WTC11 (cell line): ENCODE measurements around the gene ABCB10.

Experiments
- CBFB ChIP-seq: sonication (generic); formaldehyde crosslinking; IDR thresholded peaks from 2 replicates; pipeline ENCODE4 v1.8.1; 2022; ENCODE audit warnings: mild to moderate bottlenecking, low read depth, missing genetic modification reagents
- ELF4 ChIP-seq: sonication (generic); formaldehyde crosslinking; IDR thresholded peaks from 2 replicates; pipeline ENCODE4 v1.8.1; 2022; ENCODE audit warnings: low read depth, mild to moderate bottlenecking, moderate library complexity, missing genetic modification reagents
- ETV6 ChIP-seq: sonication (generic); formaldehyde crosslinking; IDR thresholded peaks from 2 replicates; pipeline ENCODE4 v1.8.1; 2022; ENCODE audit warnings: mild to moderate bottlenecking, missing genetic modification reagents
- GABPB1 ChIP-seq: sonication (generic); formaldehyde crosslinking; IDR thresholded peaks from 2 replicates; pipeline ENCODE4 v1.8.1; 2023; ENCODE audit warnings: mild to moderate bottlenecking, missing genetic modification reagents
- JUN ChIP-seq: sonication (generic); formaldehyde crosslinking; IDR thresholded peaks from 2 replicates; pipeline ENCODE4 v1.8.0; 2023; ENCODE audit warnings: mild to moderate bottlenecking, missing genetic modification reagents
- NFATC4 ChIP-seq: fragments of 250-450 bp; sonication (Bioruptor Pico); IDR thresholded peaks from 2 replicates; pipeline ENCODE4 v1.9.0; 2021; ENCODE audit warnings: mild to moderate bottlenecking
- NFYB ChIP-seq: sonication (generic); formaldehyde crosslinking; conservative IDR thresholded peaks from 2 replicates; pipeline ENCODE4 v1.8.0; 2022; ENCODE audit warnings: low read depth, missing genetic modification reagents
- NR3C1 ChIP-seq: sonication (generic); formaldehyde crosslinking; conservative IDR thresholded peaks from 2 replicates; pipeline ENCODE4 v1.8.1; 2023; ENCODE audit warnings: low read depth, mild to moderate bottlenecking, missing genetic modification reagents
- ZBTB21 ChIP-seq: sonication (generic); formaldehyde crosslinking; IDR thresholded peaks from 2 replicates; pipeline ENCODE4 v1.8.1; 2023; ENCODE audit warnings: mild to moderate bottlenecking, missing genetic modification reagents, borderline replicate concordance
- ZNF416 ChIP-seq: fragments of 250-450 bp; sonication (Bioruptor Pico); IDR thresholded peaks from 2 replicates; pipeline ENCODE4 v1.9.0; 2021; ENCODE audit warnings: mild to moderate bottlenecking, inconsistent platforms
- TF ChIP-seq, protein P1 (sequence below): fragments of 200-600 bp; IDR thresholded peaks from 2 replicates; pipeline ENCODE4 v1.8.0; 2022; ENCODE audit warnings: antibody characterized with exemption
- TF ChIP-seq, protein P2 (sequence below): sonication (generic); formaldehyde crosslinking; IDR thresholded peaks from 2 replicates; pipeline ENCODE4 v1.8.0; 2022; ENCODE audit warnings: mild to moderate bottlenecking, missing genetic modification reagents
- TF ChIP-seq, protein P3 (sequence below): sonication (generic); formaldehyde crosslinking; IDR thresholded peaks from 2 replicates; pipeline ENCODE4 v1.8.0; 2022; ENCODE audit warnings: missing genetic modification reagents
- TF ChIP-seq, protein P4 (sequence below): sonication (generic); formaldehyde crosslinking; conservative IDR thresholded peaks from 2 replicates; pipeline ENCODE4 v1.8.1; 2023; ENCODE audit warnings: mild to moderate bottlenecking, low read depth, missing genetic modification reagents, moderate library complexity

DNA sequence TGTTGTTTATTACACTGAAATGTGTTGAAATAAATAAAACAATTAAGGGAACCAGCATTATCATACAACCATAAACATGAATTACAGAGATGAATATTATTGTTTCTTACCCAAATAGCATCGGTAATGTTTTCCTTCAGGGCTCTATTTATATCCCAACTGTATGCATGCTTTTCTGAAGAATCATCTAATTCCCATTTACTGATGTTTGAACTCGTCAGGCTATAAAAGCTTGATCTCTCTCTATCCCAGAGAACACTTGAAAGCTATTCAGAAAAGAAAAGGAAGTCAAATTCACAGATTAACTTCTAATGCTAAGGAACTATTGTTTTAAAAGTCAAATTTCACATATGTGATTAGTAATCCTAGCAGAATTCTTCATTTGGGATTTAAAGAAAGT lies 62.7 kb downstream of the ABCB10 start:
- TF ChIP-seq ZNF416 (CRISPR knock-in tag) (no peak), ETV6 (no peak), NR3C1 (CRISPR knock-in tag) (no peak), ZBTB21 (CRISPR knock-in tag) (no peak), NFYB (no peak), GABPB1 (no peak), JUN (CRISPR knock-in tag) (no peak), NFATC4 (CRISPR knock-in tag) (no peak), CBFB (CRISPR knock-in tag) (no peak), ELF4 (CRISPR knock-in tag) (no peak)
- TF ChIP-seq, protein P1, sequence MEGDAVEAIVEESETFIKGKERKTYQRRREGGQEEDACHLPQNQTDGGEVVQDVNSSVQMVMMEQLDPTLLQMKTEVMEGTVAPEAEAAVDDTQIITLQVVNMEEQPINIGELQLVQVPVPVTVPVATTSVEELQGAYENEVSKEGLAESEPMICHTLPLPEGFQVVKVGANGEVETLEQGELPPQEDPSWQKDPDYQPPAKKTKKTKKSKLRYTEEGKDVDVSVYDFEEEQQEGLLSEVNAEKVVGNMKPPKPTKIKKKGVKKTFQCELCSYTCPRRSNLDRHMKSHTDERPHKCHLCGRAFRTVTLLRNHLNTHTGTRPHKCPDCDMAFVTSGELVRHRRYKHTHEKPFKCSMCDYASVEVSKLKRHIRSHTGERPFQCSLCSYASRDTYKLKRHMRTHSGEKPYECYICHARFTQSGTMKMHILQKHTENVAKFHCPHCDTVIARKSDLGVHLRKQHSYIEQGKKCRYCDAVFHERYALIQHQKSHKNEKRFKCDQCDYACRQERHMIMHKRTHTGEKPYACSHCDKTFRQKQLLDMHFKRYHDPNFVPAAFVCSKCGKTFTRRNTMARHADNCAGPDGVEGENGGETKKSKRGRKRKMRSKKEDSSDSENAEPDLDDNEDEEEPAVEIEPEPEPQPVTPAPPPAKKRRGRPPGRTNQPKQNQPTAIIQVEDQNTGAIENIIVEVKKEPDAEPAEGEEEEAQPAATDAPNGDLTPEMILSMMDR = no peak
- TF ChIP-seq, protein P2, sequence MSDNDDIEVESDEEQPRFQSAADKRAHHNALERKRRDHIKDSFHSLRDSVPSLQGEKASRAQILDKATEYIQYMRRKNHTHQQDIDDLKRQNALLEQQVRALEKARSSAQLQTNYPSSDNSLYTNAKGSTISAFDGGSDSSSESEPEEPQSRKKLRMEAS = no peak
- TF ChIP-seq, protein P3, sequence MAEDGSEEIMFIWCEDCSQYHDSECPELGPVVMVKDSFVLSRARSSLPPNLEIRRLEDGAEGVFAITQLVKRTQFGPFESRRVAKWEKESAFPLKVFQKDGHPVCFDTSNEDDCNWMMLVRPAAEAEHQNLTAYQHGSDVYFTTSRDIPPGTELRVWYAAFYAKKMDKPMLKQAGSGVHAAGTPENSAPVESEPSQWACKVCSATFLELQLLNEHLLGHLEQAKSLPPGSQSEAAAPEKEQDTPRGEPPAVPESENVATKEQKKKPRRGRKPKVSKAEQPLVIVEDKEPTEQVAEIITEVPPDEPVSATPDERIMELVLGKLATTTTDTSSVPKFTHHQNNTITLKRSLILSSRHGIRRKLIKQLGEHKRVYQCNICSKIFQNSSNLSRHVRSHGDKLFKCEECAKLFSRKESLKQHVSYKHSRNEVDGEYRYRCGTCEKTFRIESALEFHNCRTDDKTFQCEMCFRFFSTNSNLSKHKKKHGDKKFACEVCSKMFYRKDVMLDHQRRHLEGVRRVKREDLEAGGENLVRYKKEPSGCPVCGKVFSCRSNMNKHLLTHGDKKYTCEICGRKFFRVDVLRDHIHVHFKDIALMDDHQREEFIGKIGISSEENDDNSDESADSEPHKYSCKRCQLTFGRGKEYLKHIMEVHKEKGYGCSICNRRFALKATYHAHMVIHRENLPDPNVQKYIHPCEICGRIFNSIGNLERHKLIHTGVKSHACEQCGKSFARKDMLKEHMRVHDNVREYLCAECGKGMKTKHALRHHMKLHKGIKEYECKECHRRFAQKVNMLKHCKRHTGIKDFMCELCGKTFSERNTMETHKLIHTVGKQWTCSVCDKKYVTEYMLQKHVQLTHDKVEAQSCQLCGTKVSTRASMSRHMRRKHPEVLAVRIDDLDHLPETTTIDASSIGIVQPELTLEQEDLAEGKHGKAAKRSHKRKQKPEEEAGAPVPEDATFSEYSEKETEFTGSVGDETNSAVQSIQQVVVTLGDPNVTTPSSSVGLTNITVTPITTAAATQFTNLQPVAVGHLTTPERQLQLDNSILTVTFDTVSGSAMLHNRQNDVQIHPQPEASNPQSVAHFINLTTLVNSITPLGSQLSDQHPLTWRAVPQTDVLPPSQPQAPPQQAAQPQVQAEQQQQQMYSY (CRISPR knock-in tag) = no peak
- TF ChIP-seq, protein P4, sequence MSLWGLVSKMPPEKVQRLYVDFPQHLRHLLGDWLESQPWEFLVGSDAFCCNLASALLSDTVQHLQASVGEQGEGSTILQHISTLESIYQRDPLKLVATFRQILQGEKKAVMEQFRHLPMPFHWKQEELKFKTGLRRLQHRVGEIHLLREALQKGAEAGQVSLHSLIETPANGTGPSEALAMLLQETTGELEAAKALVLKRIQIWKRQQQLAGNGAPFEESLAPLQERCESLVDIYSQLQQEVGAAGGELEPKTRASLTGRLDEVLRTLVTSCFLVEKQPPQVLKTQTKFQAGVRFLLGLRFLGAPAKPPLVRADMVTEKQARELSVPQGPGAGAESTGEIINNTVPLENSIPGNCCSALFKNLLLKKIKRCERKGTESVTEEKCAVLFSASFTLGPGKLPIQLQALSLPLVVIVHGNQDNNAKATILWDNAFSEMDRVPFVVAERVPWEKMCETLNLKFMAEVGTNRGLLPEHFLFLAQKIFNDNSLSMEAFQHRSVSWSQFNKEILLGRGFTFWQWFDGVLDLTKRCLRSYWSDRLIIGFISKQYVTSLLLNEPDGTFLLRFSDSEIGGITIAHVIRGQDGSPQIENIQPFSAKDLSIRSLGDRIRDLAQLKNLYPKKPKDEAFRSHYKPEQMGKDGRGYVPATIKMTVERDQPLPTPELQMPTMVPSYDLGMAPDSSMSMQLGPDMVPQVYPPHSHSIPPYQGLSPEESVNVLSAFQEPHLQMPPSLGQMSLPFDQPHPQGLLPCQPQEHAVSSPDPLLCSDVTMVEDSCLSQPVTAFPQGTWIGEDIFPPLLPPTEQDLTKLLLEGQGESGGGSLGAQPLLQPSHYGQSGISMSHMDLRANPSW (CRISPR knock-in tag) = no peak
